OCI-LY3 (cell line): ENCODE data around the gene LHX4.

ENCODE experiments used
- H2AFZ ChIP-seq: fragments of 200-600, 300-600 bp; shearing (Covaris generic); 2 replicates; pipeline ENCODE4 v1.6.0; 2014; ENCODE audit warnings: antibody characterized with exemption, low read depth, low read length
- H3K27ac ChIP-seq: fragments of 200-600, 300-600 bp; sonication (generic); 2 replicates; pipeline ENCODE4 v1.5.1; 2014; ENCODE audit warnings: mild to moderate bottlenecking, low read length, moderate library complexity, mixed read lengths
- H3K27me3 ChIP-seq: fragments of 200-600, 300-600 bp; sonication (generic); 2 replicates; pipeline ENCODE4 v1.6.1; 2014; ENCODE audit warnings: low read depth, low read length, mixed read lengths
- H3K36me3 ChIP-seq: fragments of 200-600, 300-600 bp; sonication (generic); replicated peaks from 2 replicates; pipeline ENCODE3; 2014; ENCODE audit warnings: low read depth, low read length, mixed read lengths
- H3K4me1 ChIP-seq: fragments of 300-600, 200-600 bp; sonication (generic); 2 replicates; pipeline ENCODE4 v1.6.1; 2014; ENCODE audit warnings: low read length, mixed read lengths
- H3K4me2 ChIP-seq: fragments of 200-600, 300-600 bp; sonication (generic); 2 replicates; pipeline ENCODE4 v1.6.1; 2014; ENCODE audit warnings: low read length, mixed read lengths
- H3K4me3 ChIP-seq: fragments of 300-600, 200-600 bp; sonication (generic); 2 replicates; pipeline ENCODE4 v1.5.1; 2014; ENCODE audit warnings: antibody characterized with exemption, mild to moderate bottlenecking, low read length, moderate library complexity
- H3K79me2 ChIP-seq: fragments of 300-600, 200-600 bp; shearing (Covaris generic); 2 replicates; pipeline ENCODE4 v1.6.1; 2014; ENCODE audit warnings: mild to moderate bottlenecking, low read length, mixed read lengths
- H3K9ac ChIP-seq: fragments of 300-600, 200-600 bp; shearing (Covaris generic); 2 replicates; pipeline ENCODE4 v1.6.0; 2014; ENCODE audit warnings: mild to moderate bottlenecking, low read length, moderate library complexity
- H3K9me3 ChIP-seq: fragments of 200-600, 300-600 bp; shearing (Covaris generic); 2 replicates; pipeline ENCODE4 v1.6.1; 2014; ENCODE audit warnings: low read length, mixed read lengths; ENCODE audit not compliant: insufficient read depth
- H4K20me1 ChIP-seq: fragments of 200-600, 300-600 bp; sonication (generic); 2 replicates; pipeline ENCODE4 v1.6.1; 2016; ENCODE audit warnings: low read length, mixed read lengths; ENCODE audit not compliant: insufficient read depth
- EZH2phosphoT487 ChIP-seq: fragments of 200-600 bp; shearing (Covaris generic); IDR thresholded peaks from 2 replicates; pipeline ENCODE4 v1.6.1; 2018; ENCODE audit warnings: antibody characterized with exemption, mixed run types, low read depth
- TF ChIP-seq, protein P1 (sequence below): fragments of 200-600, 300-600 bp; sonication (generic); IDR thresholded peaks from 2 replicates; pipeline ENCODE4 v1.5.1; 2014; ENCODE audit warnings: antibody characterized with exemption, low read length, low read depth

Gene LHX4

GRCh38 chr1:180225403-180225802, 4.7 kb upstream of the LHX4 start:
- H4K20me1 ChIP-seq, result no peaks in the 10 kb centered on the region
- no peak overlapping the region for H2AFZ ChIP-seq
- H3K27me3 ChIP-seq, result peaks cover 42% of the 10 kb centered on the region
- no peaks in the 10 kb centered on the region for H3K9me3 ChIP-seq
- H3K4me1 ChIP-seq, result no peaks in the 10 kb centered on the region
- no peak overlapping the region for H3K27ac ChIP-seq
- H3K36me3 ChIP-seq, result no peaks in the 10 kb centered on the region
- no peak overlapping the region for H3K4me2 ChIP-seq
- TF ChIP-seq, protein P1, sequence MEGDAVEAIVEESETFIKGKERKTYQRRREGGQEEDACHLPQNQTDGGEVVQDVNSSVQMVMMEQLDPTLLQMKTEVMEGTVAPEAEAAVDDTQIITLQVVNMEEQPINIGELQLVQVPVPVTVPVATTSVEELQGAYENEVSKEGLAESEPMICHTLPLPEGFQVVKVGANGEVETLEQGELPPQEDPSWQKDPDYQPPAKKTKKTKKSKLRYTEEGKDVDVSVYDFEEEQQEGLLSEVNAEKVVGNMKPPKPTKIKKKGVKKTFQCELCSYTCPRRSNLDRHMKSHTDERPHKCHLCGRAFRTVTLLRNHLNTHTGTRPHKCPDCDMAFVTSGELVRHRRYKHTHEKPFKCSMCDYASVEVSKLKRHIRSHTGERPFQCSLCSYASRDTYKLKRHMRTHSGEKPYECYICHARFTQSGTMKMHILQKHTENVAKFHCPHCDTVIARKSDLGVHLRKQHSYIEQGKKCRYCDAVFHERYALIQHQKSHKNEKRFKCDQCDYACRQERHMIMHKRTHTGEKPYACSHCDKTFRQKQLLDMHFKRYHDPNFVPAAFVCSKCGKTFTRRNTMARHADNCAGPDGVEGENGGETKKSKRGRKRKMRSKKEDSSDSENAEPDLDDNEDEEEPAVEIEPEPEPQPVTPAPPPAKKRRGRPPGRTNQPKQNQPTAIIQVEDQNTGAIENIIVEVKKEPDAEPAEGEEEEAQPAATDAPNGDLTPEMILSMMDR, result no peak
- no peak for TF ChIP-seq EZH2phosphoT487
- H3K9ac ChIP-seq, result no peak overlapping the region
- H3K4me3 ChIP-seq, result no peak overlapping the region
- H3K79me2 ChIP-seq, result no peaks in the 10 kb centered on the region

DNA sequence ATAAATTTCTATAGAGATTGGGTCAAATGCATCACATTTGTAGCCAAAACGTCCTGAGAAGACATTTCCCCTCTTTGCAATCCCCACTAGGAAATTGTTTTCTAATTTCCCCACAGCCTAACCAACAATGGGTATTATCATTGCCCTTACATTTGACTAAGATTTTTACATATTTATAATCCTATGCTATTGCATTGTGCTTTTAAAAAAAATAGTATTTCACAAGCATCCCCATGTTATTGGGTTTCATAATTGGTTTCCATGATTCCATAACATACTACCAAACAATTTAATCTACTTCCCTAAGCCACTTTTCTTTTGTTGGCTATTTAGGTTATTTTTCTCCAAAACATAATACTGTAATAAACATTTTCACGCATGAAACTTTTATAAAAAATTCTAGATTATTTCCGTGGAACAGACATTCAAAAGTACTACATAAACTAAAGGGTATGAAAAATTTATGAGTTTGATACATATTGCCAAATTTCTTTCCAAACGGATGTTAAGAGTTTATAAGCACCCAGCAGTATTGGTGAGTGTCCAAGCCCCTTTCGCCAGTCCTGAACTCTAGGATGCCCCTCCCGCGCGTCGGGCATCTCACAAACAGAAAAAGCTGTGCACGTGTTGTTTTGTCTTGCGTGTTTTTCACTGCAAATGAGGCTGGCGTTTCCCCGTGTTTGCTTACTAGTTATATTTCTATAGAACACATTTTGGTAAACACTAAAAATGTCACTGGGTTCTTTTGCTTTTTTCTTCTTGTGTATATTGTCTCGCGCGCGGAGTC, 2.0 kb upstream of the LHX4 start:
- Histone ChIP-seq H3K36me3 (no peaks in the 10 kb centered on the region), H3K9me3 (no peaks in the 10 kb centered on the region), H3K27me3 (peaks cover 40% of the 10 kb centered on the region), H3K9ac (no peak overlapping the region), H3K4me1 (peaks cover 4% of the 10 kb centered on the region; the same call in 1 of the 2 replicates), H3K4me2 (no peak overlapping the region), H3K4me3 (no peak overlapping the region), H3K79me2 (no peaks in the 10 kb centered on the region), H2AFZ (no peak overlapping the region), H4K20me1 (no peaks in the 10 kb centered on the region), H3K27ac (no peak overlapping the region)
- TF ChIP-seq, protein P1, result no peak
- no peak for TF ChIP-seq EZH2phosphoT487

DNA sequence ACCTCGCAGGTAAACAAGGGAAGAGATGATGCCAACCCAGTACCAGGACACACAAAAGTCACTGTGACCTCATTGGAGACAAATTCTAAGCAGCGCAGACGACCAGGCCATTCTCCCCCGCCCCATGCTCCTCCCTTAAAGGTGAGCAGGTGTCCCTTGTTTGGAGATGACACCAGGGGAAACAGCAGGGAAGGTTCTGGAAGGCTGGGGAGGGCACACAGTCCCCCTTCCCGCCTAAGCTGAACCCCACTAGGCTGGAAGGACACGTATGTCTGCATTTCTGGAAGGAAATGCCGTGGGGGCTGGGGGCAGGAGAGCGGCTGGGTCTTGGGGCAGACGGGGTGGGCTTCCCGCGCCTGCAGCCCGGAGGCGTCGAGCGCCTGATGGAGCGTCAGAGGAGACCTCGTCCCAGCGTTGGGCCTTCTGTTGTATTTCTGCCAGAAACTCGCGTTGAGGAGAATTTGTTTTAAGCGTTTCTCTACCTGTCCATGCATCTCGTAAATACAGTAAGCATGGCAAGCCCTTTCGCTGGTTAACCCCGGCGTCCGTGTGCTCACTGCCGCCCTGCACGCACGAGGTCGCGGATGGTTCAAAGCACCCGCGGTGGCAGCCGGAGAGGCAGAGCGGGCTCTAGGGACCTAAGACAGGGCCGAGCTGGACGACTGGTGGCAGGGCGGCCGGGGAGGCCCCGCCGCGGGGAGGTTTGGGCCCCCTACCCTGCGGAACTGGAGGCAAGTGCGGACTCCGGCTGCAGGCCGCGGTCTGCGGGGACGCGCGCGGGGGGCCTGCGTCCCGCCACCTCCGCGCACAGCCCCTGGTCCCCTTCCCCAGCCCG, 1.2 kb upstream of the LHX4 start:
- no peaks in the 10 kb centered on the region for H3K79me2 ChIP-seq
- no peaks in the 10 kb centered on the region for H3K9me3 ChIP-seq
- peaks cover 34% of the 10 kb centered on the region for H3K27me3 ChIP-seq
- TF ChIP-seq, protein P1, result no peak
- TF ChIP-seq EZH2phosphoT487, result no peak
- no peak overlapping the region for H2AFZ ChIP-seq
- H3K4me3 ChIP-seq, result no peak overlapping the region
- H3K9ac ChIP-seq, result no peak overlapping the region
- H3K4me1 ChIP-seq, result peaks cover 4% of the 10 kb centered on the region; the same call in 1 of the 2 replicates
- H4K20me1 ChIP-seq, result no peaks in the 10 kb centered on the region
- no peak overlapping the region for H3K4me2 ChIP-seq
- H3K36me3 ChIP-seq, result no peaks in the 10 kb centered on the region
- H3K27ac ChIP-seq, result no peak overlapping the region

DNA sequence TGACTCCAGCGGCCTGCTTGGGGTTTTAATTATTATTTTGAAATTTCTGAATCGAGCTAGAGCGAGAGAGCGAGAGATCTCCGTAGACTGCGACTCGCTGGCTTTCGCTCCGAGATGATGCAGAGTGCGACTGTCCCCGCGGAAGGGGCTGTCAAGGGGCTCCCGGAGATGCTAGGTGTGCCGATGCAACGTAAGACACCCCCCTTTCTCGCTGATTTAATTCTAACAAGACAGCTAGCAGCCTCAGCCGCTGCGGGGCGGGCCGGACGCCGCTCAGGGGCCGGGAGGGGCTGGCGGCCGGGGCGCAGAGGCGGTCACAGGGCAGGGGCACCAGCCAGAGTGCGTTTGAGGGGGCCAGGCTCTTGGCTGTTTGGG, 339 bp downstream of the LHX4 start:
- Histone ChIP-seq H3K27me3 (peaks cover 23% of the 10 kb centered on the region), H3K9ac (peak overlapping the region; percentile 56), H3K27ac (no peak overlapping the region), H3K4me1 (peaks cover 4% of the 10 kb centered on the region; the same call in 1 of the 2 replicates), H3K4me3 (peak overlapping the region; percentile 84), H3K79me2 (no peaks in the 10 kb centered on the region), H4K20me1 (no peaks in the 10 kb centered on the region), H3K9me3 (no peaks in the 10 kb centered on the region), H3K4me2 (peak overlapping the region; percentile 89), H3K36me3 (no peaks in the 10 kb centered on the region), H2AFZ (peak overlapping the region; percentile 78)
- TF ChIP-seq, protein P1, result no peak
- no peak for TF ChIP-seq EZH2phosphoT487
